Retinal pigment epithelial cell (primary cell): ENCODE data around the gene ZNF556.

Source experiments
- DNase-seq: peaks from one replicate; pipeline ENCODE4 v3.0.0-alpha.2; 2010; ENCODE audit warnings: low read depth
- H3K4me3 ChIP-seq: 2 replicates; pipeline ENCODE4 v1.5.1; 2011; ENCODE audit warnings: mild to moderate bottlenecking, low read length, control low read depth, moderate library complexity
- CTCF ChIP-seq: conservative IDR thresholded peaks from 2 replicates; pipeline ENCODE4 v1.5.1; 2011; ENCODE audit warnings: low read depth, low read length, control low read depth, inconsistent platforms

The ZNF556 gene

GRCh38 chr19:2917275-2918184, 50.4 kb downstream of the ZNF556 start:
- TF ChIP-seq CTCF = no peak
- DNase-seq = no peak
- H3K4me3 ChIP-seq = no peak overlapping the region

- no peak for DNase-seq
- TF ChIP-seq CTCF = no peak
- H3K4me3 ChIP-seq = no peak overlapping the region
These were observed 55.9 kb downstream of the ZNF556 start for GRCh38 chr19:2922987-2923386.

- DNase-seq = no peak
- no peak overlapping the region for H3K4me3 ChIP-seq
- no peak for TF ChIP-seq CTCF
These were observed 56.4 kb downstream of the ZNF556 start for GRCh38 chr19:2923510-2923909.

- DNase-seq = no peak
- H3K4me3 ChIP-seq = no peak overlapping the region
- TF ChIP-seq CTCF = no peak
These were observed 59.4 kb downstream of the ZNF556 start for GRCh38 chr19:2926341-2927031.

GRCh38 chr19:2927032-2927430, 59.9 kb downstream of the ZNF556 start:
- TF ChIP-seq CTCF = no peak
- H3K4me3 ChIP-seq = no peak overlapping the region
- no peak for DNase-seq
